Astrocyte (in vitro differentiated cells and primary cell): ENCODE data around the gene ATP5MC2. TPM values are rescaled to one million over a fixed set of nuclear protein-coding genes. Genes with fewer than 3 reads are reported as not detected.

Experiments used
- DNase-seq: peaks from one replicate; pipeline ENCODE4 v3.0.0-alpha.2; 2010; ENCODE audit warnings: low read depth
- FAIRE-seq: peaks from 2 replicates; lab custom pipeline; 2011; peaks lifted over from hg19 to GRCh38; lab: Jason Lieb, UNC
- H2AFZ ChIP-seq: 2 replicates; pipeline ENCODE4 v1.6.0; 2012; ENCODE audit warnings: low read depth, low read length, inconsistent platforms
- H3K27ac ChIP-seq: 2 replicates; pipeline ENCODE4 v1.5.1; 2011; ENCODE audit warnings: low read depth, low read length, inconsistent platforms
- H3K27me3 ChIP-seq: 2 replicates; pipeline ENCODE4 v1.6.0; 2011; ENCODE audit warnings: low read length, inconsistent platforms; ENCODE audit not compliant: insufficient read depth
- H3K36me3 ChIP-seq: 2 replicates; pipeline ENCODE4 v1.5.1; 2011; ENCODE audit warnings: low read length, inconsistent platforms; ENCODE audit not compliant: insufficient read depth
- H3K4me1 ChIP-seq: 2 replicates; pipeline ENCODE4 v1.5.1; 2011; ENCODE audit warnings: low read length, inconsistent platforms; ENCODE audit not compliant: insufficient read depth
- H3K4me2 ChIP-seq: 2 replicates; pipeline ENCODE4 v1.6.0; 2012; ENCODE audit warnings: low read length, inconsistent platforms
- H3K4me3 ChIP-seq: 2 replicates; pipeline ENCODE4 v1.5.1; 2011; ENCODE audit warnings: low read depth, mild to moderate bottlenecking, low read length, inconsistent platforms; ENCODE audit not compliant: insufficient read depth
- H3K79me2 ChIP-seq: 2 replicates; pipeline ENCODE4 v1.6.0; 2012; ENCODE audit warnings: mild to moderate bottlenecking, low read length, inconsistent platforms; ENCODE audit not compliant: insufficient read depth
- H3K9ac ChIP-seq: 2 replicates; pipeline ENCODE4 v1.6.0; 2012; ENCODE audit warnings: mild to moderate bottlenecking, low read length, inconsistent platforms
- H3K9me3 ChIP-seq: 2 replicates; pipeline ENCODE4 v1.5.1; 2012; ENCODE audit warnings: low read depth, mild to moderate bottlenecking, low read length, inconsistent platforms; ENCODE audit not compliant: insufficient read depth
- H4K20me1 ChIP-seq: 2 replicates; pipeline ENCODE4 v1.6.0; 2012; ENCODE audit warnings: low read length, inconsistent platforms; ENCODE audit not compliant: insufficient read depth
- H3K27ac Mint-ChIP-seq: one replicate; pipeline ENCODE4 v1.8.0; 2021; ENCODE audit warnings: mild to moderate bottlenecking, mixed read lengths; ENCODE audit not compliant: unreplicated experiment
- H3K27me3 Mint-ChIP-seq: one replicate; pipeline ENCODE4 v1.8.0; 2021; ENCODE audit warnings: low read depth, mixed read lengths; ENCODE audit not compliant: unreplicated experiment
- H3K36me3 Mint-ChIP-seq: one replicate; pipeline ENCODE4 v1.8.0; 2021; ENCODE audit warnings: low read depth, mixed read lengths; ENCODE audit not compliant: unreplicated experiment
- H3K4me1 Mint-ChIP-seq: one replicate; pipeline ENCODE4 v1.8.0; 2021; ENCODE audit warnings: low read depth, mixed read lengths; ENCODE audit not compliant: unreplicated experiment
- H3K4me3 Mint-ChIP-seq: one replicate; pipeline ENCODE4 v1.8.0; 2021; ENCODE audit warnings: mild to moderate bottlenecking, moderate library complexity, mixed read lengths; ENCODE audit not compliant: unreplicated experiment
- H3K9me3 Mint-ChIP-seq: one replicate; pipeline ENCODE4 v1.8.0; 2021; ENCODE audit warnings: mild to moderate bottlenecking, mixed read lengths; ENCODE audit not compliant: unreplicated experiment
- CTCF ChIP-seq: IDR thresholded peaks from 2 replicates; pipeline ENCODE4 v1.5.1; 2011; ENCODE audit warnings: low read depth, mild to moderate bottlenecking, inconsistent platforms, low read length, moderate library complexity; ENCODE audit not compliant: insufficient read depth
- EZH2 ChIP-seq: IDR thresholded peaks from 2 replicates; pipeline ENCODE4 v1.6.1; 2012; ENCODE audit warnings: mild to moderate bottlenecking, low read length, inconsistent platforms; ENCODE audit not compliant: insufficient read depth
- total RNA-seq: library from RNA; stranded (reverse); gene quantifications from 2 replicates; pipeline ENCODE4 v1.2.1, GENCODE V29; 2021

ATP5MC2 gene
- total RNA-seq, 1 donor from 2014 or later: 237 TPM

GRCh38 chr12:53717319-53717718 is 41.4 kb upstream of the ATP5MC2 start:
- FAIRE-seq (no peak), DNase-seq (no peak)
- no peaks in the 10 kb centered on the region for H3K27me3 Mint-ChIP-seq
- no peaks in the 10 kb centered on the region for H3K79me2 ChIP-seq
- no peak overlapping the region for H2AFZ ChIP-seq
- no peak overlapping the region for H3K27ac Mint-ChIP-seq
- no peak overlapping the region for H3K27ac ChIP-seq
- no peak overlapping the region for H3K4me3 ChIP-seq
- no peak overlapping the region for H3K4me2 ChIP-seq
- H3K9ac ChIP-seq: no peak overlapping the region
- H3K4me1 ChIP-seq: no peaks in the 10 kb centered on the region
- peaks cover 53% of the 10 kb centered on the region for H3K36me3 Mint-ChIP-seq
- no peak for TF ChIP-seq CTCF
- no peak for TF ChIP-seq EZH2
- H3K27me3 ChIP-seq: no peaks in the 10 kb centered on the region
- H4K20me1 ChIP-seq: peaks cover 2% of the 10 kb centered on the region
- H3K4me1 Mint-ChIP-seq: no peaks in the 10 kb centered on the region
- H3K9me3 ChIP-seq: no peaks in the 10 kb centered on the region
- H3K9me3 Mint-ChIP-seq: peaks cover 2% of the 10 kb centered on the region
- peaks cover 9% of the 10 kb centered on the region for H3K36me3 ChIP-seq
- no peak overlapping the region for H3K4me3 Mint-ChIP-seq

- Mint-ChIP-seq H3K27me3 (peaks cover 7% of the 10 kb centered on the region), H3K4me3 (no peak overlapping the region), H3K4me1 (no peaks in the 10 kb centered on the region), H3K9me3 (peaks cover 4% of the 10 kb centered on the region), H3K27ac (no peak overlapping the region), H3K36me3 (peaks cover 46% of the 10 kb centered on the region)
- Histone ChIP-seq H3K27me3 (peaks cover 6% of the 10 kb centered on the region), H2AFZ (no peak overlapping the region), H3K4me2 (no peak overlapping the region), H3K9me3 (no peaks in the 10 kb centered on the region), H3K4me3 (no peak overlapping the region), H3K79me2 (no peaks in the 10 kb centered on the region), H3K36me3 (peaks cover 4% of the 10 kb centered on the region), H4K20me1 (peaks cover 8% of the 10 kb centered on the region), H3K27ac (no peak overlapping the region), H3K9ac (no peak overlapping the region), H3K4me1 (no peaks in the 10 kb centered on the region)
- no peak for TF ChIP-seq CTCF
- TF ChIP-seq EZH2: no peak
- DNase-seq (no peak), FAIRE-seq (no peak)
Measured at GRCh38 chr12:53714004-53714403, 38.1 kb upstream of the ATP5MC2 start.

DNA sequence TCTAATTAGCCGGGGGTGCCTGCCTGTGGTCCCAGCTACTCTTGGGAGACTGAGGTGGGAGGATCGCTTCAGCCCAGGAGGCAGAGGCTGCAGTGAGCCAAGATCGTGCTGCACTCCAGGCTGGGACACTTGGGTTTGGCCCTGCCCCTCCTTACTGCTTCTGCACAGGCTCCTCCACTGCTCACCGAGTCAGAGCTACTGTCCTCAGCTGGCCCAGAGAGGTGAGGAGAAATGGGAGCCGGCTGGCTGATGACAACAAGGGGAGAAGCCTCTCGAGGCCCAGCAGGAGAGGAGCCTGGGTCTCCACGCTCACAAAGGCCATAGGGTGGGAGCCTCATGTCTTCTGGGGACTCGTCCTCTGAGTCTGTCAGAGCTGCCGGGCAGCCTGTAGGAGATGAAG is 37.6 kb upstream of the ATP5MC2 start:
- Histone ChIP-seq H3K36me3 (peaks cover 4% of the 10 kb centered on the region), H3K4me3 (no peak overlapping the region), H3K9me3 (no peaks in the 10 kb centered on the region), H3K27ac (no peak overlapping the region), H3K27me3 (peaks cover 11% of the 10 kb centered on the region), H2AFZ (no peak overlapping the region), H3K4me2 (no peak overlapping the region), H3K4me1 (no peaks in the 10 kb centered on the region), H3K79me2 (no peaks in the 10 kb centered on the region), H3K9ac (no peak overlapping the region), H4K20me1 (peaks cover 8% of the 10 kb centered on the region)
- TF ChIP-seq EZH2 (no peak), CTCF (no peak)
- H3K36me3 Mint-ChIP-seq: peaks cover 47% of the 10 kb centered on the region
- DNase-seq: no peak
- no peak overlapping the region for H3K4me3 Mint-ChIP-seq
- no peak overlapping the region for H3K27ac Mint-ChIP-seq
- H3K27me3 Mint-ChIP-seq: peaks cover 12% of the 10 kb centered on the region
- H3K4me1 Mint-ChIP-seq: no peaks in the 10 kb centered on the region
- peaks cover 4% of the 10 kb centered on the region for H3K9me3 Mint-ChIP-seq
- FAIRE-seq: no peak
